GM19240 (cell line): ENCODE measurements around the gene POLD1.
"Not testable (repeated sequence)": the region's sequence is repeated elsewhere in the genome, so short reads cannot be mapped to it uniquely, and the experiment has no call there.

Source experiments
- DNase-seq: peaks from one replicate; pipeline ENCODE4 v3.0.0; 2011; ENCODE audit warnings: low spot score; ENCODE audit not compliant: insufficient read length

Gene POLD1

GRCh38 chr19:50390952-50391351 lies 6.8 kb downstream of the POLD1 start:
- DNase-seq = not testable (repeated sequence)

- no peak for DNase-seq
These were observed 8.6 kb downstream of the POLD1 start for GRCh38 chr19:50392759-50393158.

- DNase-seq = no peak
These were observed 9.4 kb downstream of the POLD1 start for GRCh38 chr19:50393589-50393988.

DNA sequence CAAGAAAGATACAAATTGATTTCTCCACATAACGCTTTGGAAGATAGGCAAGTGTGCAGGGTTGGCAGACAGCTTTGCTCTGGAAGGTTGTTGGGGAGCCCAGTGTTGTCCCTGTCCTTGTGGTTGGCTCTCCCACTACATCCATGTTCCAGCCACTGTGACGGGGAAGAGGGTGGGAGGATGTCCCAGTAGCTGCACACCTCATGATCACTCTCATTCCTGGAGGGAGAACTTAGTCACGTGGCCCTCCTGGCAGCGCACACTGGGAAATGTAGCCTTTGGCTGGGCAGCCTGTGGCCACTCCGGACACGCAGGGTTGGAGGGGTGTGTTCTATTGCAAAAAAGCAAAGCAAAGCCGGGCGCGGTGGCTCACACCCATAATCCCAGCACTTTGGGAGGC lies 9.9 kb downstream of the POLD1 start:
- no peak for DNase-seq

DNA sequence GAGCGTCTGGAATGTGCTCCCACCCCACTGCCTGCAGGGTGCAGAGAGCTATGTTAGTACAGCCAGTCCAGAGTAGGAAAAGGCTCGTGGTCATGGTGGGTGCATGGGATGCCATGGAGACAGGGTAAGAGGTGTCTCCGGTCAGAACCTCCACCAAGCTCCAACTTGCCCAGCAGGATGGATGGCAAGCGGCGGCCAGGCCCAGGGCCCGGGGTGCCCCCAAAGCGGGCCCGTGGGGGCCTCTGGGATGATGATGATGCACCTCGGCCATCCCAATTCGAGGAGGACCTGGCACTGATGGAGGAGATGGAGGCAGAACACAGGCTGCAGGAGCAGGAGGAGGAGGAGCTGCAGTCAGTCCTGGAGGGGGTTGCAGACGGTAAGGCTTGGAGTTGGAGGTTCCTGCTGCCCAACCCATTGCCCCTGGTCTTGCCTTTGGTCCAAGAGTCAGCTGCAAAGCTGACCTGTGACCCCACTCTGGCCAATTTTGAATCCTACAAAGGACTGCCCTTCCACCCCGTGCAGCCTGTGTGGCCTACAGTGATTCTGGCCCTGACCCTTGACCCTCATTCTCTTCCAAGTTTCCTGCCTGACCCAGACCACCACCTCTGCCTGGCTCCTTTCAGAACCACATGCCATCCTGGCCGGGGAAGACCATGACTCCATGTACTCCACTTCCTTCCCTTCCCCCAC lies 14.7 kb downstream of the POLD1 start:
- DNase-seq = no peak

GRCh38 chr19:50399368-50399745 lies 15.2 kb downstream of the POLD1 start:
- no peak for DNase-seq

- no peak for DNase-seq
These were observed 17.7 kb downstream of the POLD1 start for GRCh38 chr19:50401605-50402450.

DNA sequence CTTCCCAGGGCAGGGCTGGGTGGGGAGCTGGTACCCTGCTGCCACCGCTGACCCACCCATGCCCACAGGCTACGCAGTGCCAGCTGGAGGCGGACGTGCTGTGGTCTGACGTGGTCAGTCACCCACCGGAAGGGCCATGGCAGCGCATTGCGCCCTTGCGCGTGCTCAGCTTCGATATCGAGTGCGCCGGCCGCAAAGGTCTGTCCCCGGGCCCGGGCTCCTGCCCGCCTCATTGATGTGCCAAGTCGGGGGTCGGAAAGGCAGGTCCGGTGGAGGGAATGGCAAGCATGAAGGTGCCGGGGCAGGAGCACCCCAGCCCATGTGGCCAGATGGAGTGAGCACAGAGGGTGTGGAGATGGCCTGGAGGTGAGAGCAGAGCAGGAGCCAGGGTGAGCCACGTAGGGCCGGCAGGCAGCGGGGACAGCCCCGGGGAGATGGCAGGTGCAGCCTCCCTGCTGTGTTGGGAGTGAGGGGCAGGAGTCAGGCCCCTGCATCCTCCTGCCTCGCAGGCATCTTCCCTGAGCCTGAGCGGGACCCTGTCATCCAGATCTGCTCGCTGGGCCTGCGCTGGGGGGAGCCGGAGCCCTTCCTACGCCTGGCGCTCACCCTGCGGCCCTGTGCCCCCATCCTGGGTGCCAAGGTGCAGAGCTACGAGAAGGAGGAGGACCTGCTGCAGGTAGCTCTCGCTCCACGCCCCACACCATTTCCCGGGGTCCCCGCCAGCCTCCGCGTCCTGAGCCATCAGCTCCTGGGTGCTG lies 18.6 kb downstream of the POLD1 start:
- DNase-seq = no peak

- no peak for DNase-seq
These were observed 22.1 kb downstream of the POLD1 start for GRCh38 chr19:50406156-50406820.

DNA sequence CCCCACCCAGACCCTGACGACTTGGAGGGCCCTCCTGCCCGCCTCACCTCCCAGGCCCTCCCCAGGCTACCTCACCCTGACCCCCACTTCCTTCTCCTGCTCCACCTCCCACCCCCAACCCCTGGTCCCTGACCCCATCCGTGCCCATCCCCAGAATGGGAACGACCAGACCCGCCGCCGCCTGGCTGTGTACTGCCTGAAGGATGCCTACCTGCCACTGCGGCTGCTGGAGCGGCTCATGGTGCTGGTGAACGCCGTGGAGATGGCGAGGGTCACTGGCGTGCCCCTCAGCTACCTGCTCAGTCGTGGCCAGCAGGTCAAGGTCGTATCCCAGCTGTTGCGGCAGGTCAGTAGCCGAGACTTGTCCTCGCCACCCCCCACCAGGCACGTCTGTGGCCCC lies 22.7 kb downstream of the POLD1 start:
- no peak for DNase-seq

- no peak for DNase-seq
These were observed 25.2 kb downstream of the POLD1 start for GRCh38 chr19:50409347-50409746.

- no peak for DNase-seq
These were observed 26.0 kb downstream of the POLD1 start for GRCh38 chr19:50410109-50410508.

GRCh38 chr19:50412419-50412818 lies 28.3 kb downstream of the POLD1 start:
- DNase-seq = no peak

- no peak for DNase-seq
These were observed 28.9 kb downstream of the POLD1 start for GRCh38 chr19:50413096-50413495.

GRCh38 chr19:50413531-50413930 lies 29.4 kb downstream of the POLD1 start:
- DNase-seq = no peak

- peak; percentile 87 for DNase-seq
These were observed 30.9 kb downstream of the POLD1 start for GRCh38 chr19:50414864-50415660.

DNA sequence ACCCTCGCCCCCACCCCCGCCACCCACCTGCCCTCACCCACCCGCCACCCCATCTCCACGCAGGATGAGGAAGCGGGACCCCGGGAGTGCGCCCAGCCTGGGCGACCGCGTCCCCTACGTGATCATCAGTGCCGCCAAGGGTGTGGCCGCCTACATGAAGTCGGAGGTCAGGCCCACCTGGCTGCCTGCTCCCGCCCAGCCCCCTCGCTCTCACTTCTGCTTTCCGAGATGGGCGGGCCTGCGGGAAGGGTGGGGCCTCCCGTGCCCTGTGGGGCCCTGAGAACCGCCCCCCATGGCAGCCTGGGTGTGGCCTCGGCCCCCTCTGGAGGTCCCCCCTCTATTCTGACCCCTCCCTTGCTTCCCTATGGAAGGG lies 31.5 kb downstream of the POLD1 start:
- DNase-seq = peak; percentile 87

DNA sequence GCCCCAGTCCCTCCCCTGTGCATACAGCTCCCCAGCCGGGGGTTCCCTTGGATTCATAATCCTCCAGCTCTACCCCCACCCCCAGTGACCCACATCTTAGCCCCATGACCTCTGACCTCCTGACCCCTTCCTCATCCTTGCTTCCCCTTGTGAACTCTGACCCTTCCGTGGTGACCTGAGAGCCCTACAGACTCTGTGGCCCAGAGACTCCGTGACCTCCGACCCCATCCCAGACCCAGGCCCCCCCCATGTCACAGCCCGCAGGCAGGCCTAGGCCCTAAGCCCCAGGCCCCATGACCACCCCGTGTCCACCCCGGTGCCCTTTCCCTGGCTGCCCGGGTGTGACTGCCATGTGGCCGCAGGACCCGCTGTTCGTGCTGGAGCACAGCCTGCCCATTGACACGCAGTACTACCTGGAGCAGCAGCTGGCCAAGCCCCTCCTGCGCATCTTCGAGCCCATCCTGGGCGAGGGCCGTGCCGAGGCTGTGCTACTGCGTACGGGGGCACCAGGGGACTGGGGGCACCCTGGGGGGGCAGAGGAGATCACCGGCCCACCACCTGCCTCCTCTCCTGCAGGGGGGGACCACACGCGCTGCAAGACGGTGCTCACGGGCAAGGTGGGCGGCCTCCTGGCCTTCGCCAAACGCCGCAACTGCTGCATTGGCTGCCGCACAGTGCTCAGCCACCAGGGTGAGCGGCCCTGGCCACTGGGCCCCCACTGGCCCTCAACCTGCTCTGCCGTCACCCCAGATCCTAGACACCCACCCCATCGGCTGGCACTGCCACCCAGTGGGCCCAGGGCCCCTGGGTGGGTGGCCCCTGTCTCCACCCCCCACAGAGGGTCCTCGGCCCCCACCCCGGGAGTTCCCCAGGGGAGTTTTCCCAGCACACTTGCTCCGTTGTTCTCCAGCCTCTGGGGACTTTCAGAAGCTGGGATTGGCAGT lies 32.2 kb downstream of the POLD1 start:
- no peak for DNase-seq
